Activated T-cell treated with anti-CD3 and anti-CD28 coated beads, Interleukin-2, amount 50 U/mL, for 72 hours (primary cell): ENCODE results near the gene PKP4. TPM values are rescaled to one million over a fixed set of nuclear protein-coding genes. Genes with fewer than 3 reads are reported as not detected.

ENCODE experiments used
- total RNA-seq, 2 donors: library from RNA; stranded (reverse); gene quantifications; one replicate each; pipeline ENCODE4 v1.2.3, GENCODE V29; 2022

Gene PKP4
- total RNA-seq, 2 donors from 2014 or later, result 36.0 to 41.3 TPM

Other genes with a start within 250 kb of the PKP4 start
- under 1 TPM in 1 of 2 donors, not detected in 1; 0.14 TPM for gene CCDC148, start 199 bp upstream of the PKP4 start, total RNA-seq